ENCODE measurements around the gene ZNF124.

ZNF124 gene

DNA sequence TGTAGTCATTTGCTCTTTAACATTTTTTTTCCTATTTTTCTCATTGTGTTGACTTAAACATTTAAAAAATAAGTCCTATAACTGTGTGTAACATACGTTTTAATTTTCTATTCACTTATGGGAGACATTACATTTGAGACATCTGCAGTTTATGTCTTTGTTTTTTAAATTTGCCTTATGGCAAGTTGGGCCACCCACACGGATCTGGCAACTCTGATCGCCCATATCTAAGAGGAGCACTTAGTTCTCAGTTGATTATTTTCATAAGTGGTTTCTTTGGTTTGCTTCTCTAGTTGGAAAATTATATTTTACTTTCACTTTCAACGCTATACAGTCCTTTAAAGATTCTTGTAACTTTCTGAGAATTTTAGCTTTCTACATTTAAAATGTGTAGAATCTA is 13.8 kb upstream of the ZNF124 start:
- TF ChIP-seq POLR2AphosphoS5 (IDR thresholded peaks at IDR 0.05; ENCODE audit: low read depth, low read length) (no peak), SIN3A (IDR thresholded peaks at IDR 0.05; ENCODE audit: borderline replicate concordance, insufficient read depth, low read length) (no peak), FOXP2 (optimal IDR thresholded peaks at IDR 0.05; ENCODE audit: borderline replicate concordance, extremely low read depth, extremely low read length, insufficient read depth) (no peak), TAF1 (IDR thresholded peaks at IDR 0.05; ENCODE audit: borderline replicate concordance, insufficient read depth, low read length) (no peak)
- TF ChIP-seq, protein P1, sequence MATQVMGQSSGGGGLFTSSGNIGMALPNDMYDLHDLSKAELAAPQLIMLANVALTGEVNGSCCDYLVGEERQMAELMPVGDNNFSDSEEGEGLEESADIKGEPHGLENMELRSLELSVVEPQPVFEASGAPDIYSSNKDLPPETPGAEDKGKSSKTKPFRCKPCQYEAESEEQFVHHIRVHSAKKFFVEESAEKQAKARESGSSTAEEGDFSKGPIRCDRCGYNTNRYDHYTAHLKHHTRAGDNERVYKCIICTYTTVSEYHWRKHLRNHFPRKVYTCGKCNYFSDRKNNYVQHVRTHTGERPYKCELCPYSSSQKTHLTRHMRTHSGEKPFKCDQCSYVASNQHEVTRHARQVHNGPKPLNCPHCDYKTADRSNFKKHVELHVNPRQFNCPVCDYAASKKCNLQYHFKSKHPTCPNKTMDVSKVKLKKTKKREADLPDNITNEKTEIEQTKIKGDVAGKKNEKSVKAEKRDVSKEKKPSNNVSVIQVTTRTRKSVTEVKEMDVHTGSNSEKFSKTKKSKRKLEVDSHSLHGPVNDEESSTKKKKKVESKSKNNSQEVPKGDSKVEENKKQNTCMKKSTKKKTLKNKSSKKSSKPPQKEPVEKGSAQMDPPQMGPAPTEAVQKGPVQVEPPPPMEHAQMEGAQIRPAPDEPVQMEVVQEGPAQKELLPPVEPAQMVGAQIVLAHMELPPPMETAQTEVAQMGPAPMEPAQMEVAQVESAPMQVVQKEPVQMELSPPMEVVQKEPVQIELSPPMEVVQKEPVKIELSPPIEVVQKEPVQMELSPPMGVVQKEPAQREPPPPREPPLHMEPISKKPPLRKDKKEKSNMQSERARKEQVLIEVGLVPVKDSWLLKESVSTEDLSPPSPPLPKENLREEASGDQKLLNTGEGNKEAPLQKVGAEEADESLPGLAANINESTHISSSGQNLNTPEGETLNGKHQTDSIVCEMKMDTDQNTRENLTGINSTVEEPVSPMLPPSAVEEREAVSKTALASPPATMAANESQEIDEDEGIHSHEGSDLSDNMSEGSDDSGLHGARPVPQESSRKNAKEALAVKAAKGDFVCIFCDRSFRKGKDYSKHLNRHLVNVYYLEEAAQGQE (IDR thresholded peaks at IDR 0.05; ENCODE audit: insufficient read depth in 1 of 2, low read depth in 2 of 2, low read length in 2 of 2), result no peak

DNA sequence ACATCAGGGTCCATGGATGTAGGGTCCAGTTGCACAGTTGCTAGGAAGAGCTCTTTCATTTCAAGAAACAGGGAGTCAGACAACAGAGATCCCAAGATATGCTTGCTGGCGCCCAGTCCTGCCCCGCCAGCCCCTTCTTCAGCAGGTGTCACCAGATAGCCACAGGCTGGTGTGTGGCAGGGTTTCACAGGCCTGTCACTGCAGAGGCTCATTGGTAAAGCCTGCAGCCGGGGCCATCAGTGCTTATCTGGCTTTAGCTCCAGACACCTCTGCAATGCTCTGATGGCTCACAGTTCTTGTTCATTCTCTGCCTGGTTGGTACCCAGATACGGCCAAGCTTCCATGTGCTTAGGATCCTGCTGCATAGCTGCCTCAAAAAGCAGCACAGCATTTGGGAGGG is 12.4 kb upstream of the ZNF124 start:
- TF ChIP-seq POLR2AphosphoS5 (IDR thresholded peaks at IDR 0.05; ENCODE audit: low read depth, low read length), result no peak
- TF ChIP-seq, protein P1 (IDR thresholded peaks at IDR 0.05; ENCODE audit: insufficient read depth in 1 of 2, low read depth in 2 of 2, low read length in 2 of 2), result no peak
- no peak for TF ChIP-seq TAF1 (IDR thresholded peaks at IDR 0.05; ENCODE audit: borderline replicate concordance, insufficient read depth, low read length)
- TF ChIP-seq FOXP2 (optimal IDR thresholded peaks at IDR 0.05; ENCODE audit: borderline replicate concordance, extremely low read depth, extremely low read length, insufficient read depth), result no peak
- TF ChIP-seq SIN3A (IDR thresholded peaks at IDR 0.05; ENCODE audit: borderline replicate concordance, insufficient read depth, low read length), result no peak

DNA sequence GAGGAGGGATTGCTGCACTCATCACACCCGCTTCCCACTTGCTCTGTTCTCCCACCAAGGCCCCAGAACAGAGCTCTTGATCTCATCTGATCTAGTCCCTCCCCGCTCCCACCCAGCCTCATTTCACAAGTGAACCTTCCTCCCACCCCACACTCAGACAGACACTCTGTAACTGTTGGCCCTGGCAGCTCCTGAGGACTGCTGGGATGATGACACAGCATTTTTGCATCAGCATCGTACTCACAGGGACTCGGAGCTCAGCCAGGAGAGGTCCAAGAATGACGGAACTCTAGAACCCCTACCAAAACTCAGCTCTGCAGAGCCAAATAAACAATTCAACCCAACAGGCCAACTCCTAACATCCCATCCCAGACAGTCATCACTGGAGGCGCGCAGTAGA is 11.2 kb upstream of the ZNF124 start:
- TF ChIP-seq SIN3A (IDR thresholded peaks at IDR 0.05; ENCODE audit: borderline replicate concordance, insufficient read depth, low read length) (no peak), TAF1 (IDR thresholded peaks at IDR 0.05; ENCODE audit: borderline replicate concordance, insufficient read depth, low read length) (no peak), POLR2AphosphoS5 (IDR thresholded peaks at IDR 0.05; ENCODE audit: low read depth, low read length) (no peak), FOXP2 (optimal IDR thresholded peaks at IDR 0.05; ENCODE audit: borderline replicate concordance, extremely low read depth, extremely low read length, insufficient read depth) (no peak)
- TF ChIP-seq, protein P1 (IDR thresholded peaks at IDR 0.05; ENCODE audit: insufficient read depth in 1 of 2, low read depth in 2 of 2, low read length in 2 of 2), result no peak

DNA sequence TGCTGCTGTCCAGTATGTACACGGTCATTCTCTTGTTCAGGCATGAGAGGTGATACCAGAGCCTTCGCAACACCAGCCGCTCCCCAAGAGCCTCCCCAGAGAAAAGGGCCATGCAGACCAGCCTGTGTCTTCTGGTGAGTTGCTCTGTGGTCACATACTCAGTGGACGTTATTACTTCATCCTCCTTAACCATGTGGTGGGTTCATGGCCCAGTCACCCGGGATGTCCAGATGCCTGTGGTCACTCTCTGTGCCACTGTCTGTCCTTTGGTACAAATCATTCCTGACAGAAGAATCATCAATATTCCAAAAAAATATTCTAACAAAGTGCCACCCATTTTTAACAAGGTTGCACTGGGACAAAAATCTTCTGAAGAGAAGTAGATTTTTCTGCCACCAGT is 8.8 kb upstream of the ZNF124 start:
- TF ChIP-seq FOXP2 (optimal IDR thresholded peaks at IDR 0.05; ENCODE audit: borderline replicate concordance, extremely low read depth, extremely low read length, insufficient read depth) (no peak), SIN3A (IDR thresholded peaks at IDR 0.05; ENCODE audit: borderline replicate concordance, insufficient read depth, low read length) (no peak), TAF1 (IDR thresholded peaks at IDR 0.05; ENCODE audit: borderline replicate concordance, insufficient read depth, low read length) (no peak), POLR2AphosphoS5 (IDR thresholded peaks at IDR 0.05; ENCODE audit: low read depth, low read length) (no peak)
- TF ChIP-seq, protein P1 (IDR thresholded peaks at IDR 0.05; ENCODE audit: insufficient read depth in 1 of 2, low read depth in 2 of 2, low read length in 2 of 2), result no peak

DNA sequence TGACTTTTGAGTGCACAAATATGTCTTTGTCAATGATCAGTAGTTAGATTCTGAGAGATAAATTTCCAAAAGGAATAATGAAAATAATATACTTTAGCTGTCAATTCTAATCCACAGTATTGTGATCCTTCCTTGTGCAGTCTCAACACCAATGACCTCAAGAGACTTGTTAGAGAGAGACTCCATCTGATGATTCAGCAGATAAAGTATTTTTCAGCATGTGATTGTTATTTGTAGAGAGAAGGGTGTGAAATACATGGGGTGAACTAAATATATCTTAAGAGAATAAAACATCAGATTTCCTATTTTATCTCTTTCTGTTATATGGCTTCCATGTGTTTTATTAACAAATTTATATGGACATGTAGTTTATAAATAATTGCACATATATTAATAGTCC is 5.9 kb upstream of the ZNF124 start:
- TF ChIP-seq, protein P1 (IDR thresholded peaks at IDR 0.05; ENCODE audit: insufficient read depth in 1 of 2, low read depth in 2 of 2, low read length in 2 of 2), result no peak
- TF ChIP-seq POLR2AphosphoS5 (IDR thresholded peaks at IDR 0.05; ENCODE audit: low read depth, low read length) (no peak), FOXP2 (optimal IDR thresholded peaks at IDR 0.05; ENCODE audit: borderline replicate concordance, extremely low read depth, extremely low read length, insufficient read depth) (no peak), TAF1 (IDR thresholded peaks at IDR 0.05; ENCODE audit: borderline replicate concordance, insufficient read depth, low read length) (no peak), SIN3A (IDR thresholded peaks at IDR 0.05; ENCODE audit: borderline replicate concordance, insufficient read depth, low read length) (no peak)

All from PFSK-1 (cell line).